Caki2 (cell line): ENCODE results near the gene EXD3. TPM values are rescaled to one million over a fixed set of nuclear protein-coding genes. Genes with fewer than 3 reads are reported as not detected.
A peak's percentile ranks its signal among the peaks of the same experiment; 100 is the strongest.

ENCODE experiments used
- DNase-seq: peaks from one replicate; pipeline ENCODE4 v3.0.0-alpha.2; 2015; ENCODE audit warnings: low read depth
- in situ Hi-C: cut with HindIII; loops from 2 replicates; pipeline ENCODE4 v1.10.0; 2016; ENCODE audit warnings: low sequenced_read_pairs, low pct_unique_long_range_greater_than_20kb, mixed read lengths
- total RNA-seq: library from RNA; depleted of rRNA; stranded (reverse); fragments of >200 nt; shearing (Covaris generic); gene quantifications from 2 replicates; pipeline ENCODE4 v1.2.3, GENCODE V29; 2014; ENCODE audit warnings: low replicate concordance

Gene EXD3
- total RNA-seq, 1 experiment from 2014 or later, result 5.3 TPM

GRCh38 chr9:137311986-137312851 lies 110.7 kb downstream of the EXD3 start:
- DNase-seq, result no peak
- in situ Hi-C loops, result no loop called here

GRCh38 chr9:137311171-137311985 lies 111.6 kb downstream of the EXD3 start:
- in situ Hi-C loops, result no loop called here
- peak; percentile 65 for DNase-seq

GRCh38 chr9:137310189-137311052 lies 112.5 kb downstream of the EXD3 start:
- in situ Hi-C loops, result no loop called here

GRCh38 chr9:137309368-137310188 lies 113.4 kb downstream of the EXD3 start:
- DNase-seq, result no peak
- in situ Hi-C loops, result no loop called here

More at GRCh38 chr9:137310189-137311052, 112.5 kb downstream of the EXD3 start:
- no peak for DNase-seq

GRCh38 chr9:137308057-137308619 lies 114.8 kb downstream of the EXD3 start:
- no peak for DNase-seq
- in situ Hi-C loops, result no loop called here

GRCh38 chr9:137307255-137308056 lies 115.5 kb downstream of the EXD3 start:
- in situ Hi-C loops, result no loop called here
- no peak for DNase-seq

- no peak for DNase-seq
- in situ Hi-C loops, result no loop called here
Observed at GRCh38 chr9:137306850-137307254, 116.1 kb downstream of the EXD3 start.

GRCh38 chr9:137306066-137306849 lies 116.7 kb downstream of the EXD3 start:
- DNase-seq, result no peak
- in situ Hi-C loops, result no loop called here

- DNase-seq, result no peak
- in situ Hi-C loops, result no loop called here
Observed at GRCh38 chr9:137305798-137306065, 117.2 kb downstream of the EXD3 start.

GRCh38 chr9:137305060-137305797 lies 117.7 kb downstream of the EXD3 start:
- DNase-seq, result no peak
- in situ Hi-C loops, result no loop called here

GRCh38 chr9:137304383-137305059 lies 118.4 kb downstream of the EXD3 start:
- no peak for DNase-seq
- in situ Hi-C loops, result no loop called here

GRCh38 chr9:137303893-137304382 lies 119.0 kb downstream of the EXD3 start:
- DNase-seq, result no peak
- in situ Hi-C loops, result no loop called here

GRCh38 chr9:137303151-137303892 lies 119.6 kb downstream of the EXD3 start:
- in situ Hi-C loops, result no loop called here
- DNase-seq, result no peak

GRCh38 chr9:137302449-137303150 lies 120.4 kb downstream of the EXD3 start:
- DNase-seq, result peak; percentile 69
- in situ Hi-C loops, result no loop called here
